ENCODE results near the gene CS. TPM values are rescaled to one million over a fixed set of nuclear protein-coding genes. Genes with fewer than 3 reads are reported as not detected.
A peak's percentile ranks its signal among the peaks of the same experiment; 100 is the strongest.

The CS gene
- total RNA-seq, 1 donor from 2014 or later, result 167 TPM

GRCh38 chr12:56260380-56260779, 39.8 kb downstream of the CS start:
- Mint-ChIP-seq H3K4me3 (no peak overlapping the region), H3K4me1 (peaks cover 15% of the 10 kb centered on the region), H3K27ac (no peak overlapping the region), H3K27me3 (ENCODE audit: low read depth) (no peaks in the 10 kb centered on the region), H3K36me3 (peaks cover 4% of the 10 kb centered on the region), H3K9me3 (no peaks in the 10 kb centered on the region)
- no peak for DNase-seq (ENCODE audit: low spot score in 2 of 2, unreplicated experiment in 2 of 2)
- no peak for TF ChIP-seq CTCF (IDR thresholded peaks at IDR 0.05; ENCODE audit: unreplicated experiment)

- Mint-ChIP-seq H3K27me3 (ENCODE audit: low read depth) (no peaks in the 10 kb centered on the region), H3K4me3 (peak overlapping the region; percentile 88), H3K4me1 (peaks cover 15% of the 10 kb centered on the region), H3K27ac (peak overlapping the region; percentile 90), H3K36me3 (peaks cover 15% of the 10 kb centered on the region), H3K9me3 (no peaks in the 10 kb centered on the region)
- DNase-seq (ENCODE audit: low spot score in 2 of 2, unreplicated experiment in 2 of 2), result no peak
- TF ChIP-seq CTCF (IDR thresholded peaks at IDR 0.05; ENCODE audit: unreplicated experiment), result no peak
These were observed 41.3 kb downstream of the CS start for GRCh38 chr12:56258820-56259183.

GRCh38 chr12:56258068-56258819, 41.9 kb downstream of the CS start, which contains the start of gene ANKRD52:
Gene ANKRD52, minus strand, starts transcription at chr12:56258384. Its CDS starts 115 bp downstream, at chr12:56258269.
- Mint-ChIP-seq H3K9me3 (no peaks in the 10 kb centered on the region), H3K4me3 (peak within 1 kb of the TSS; percentile 94), H3K4me1 (peaks cover 15% of the 10 kb centered on the region), H3K27ac (peak within 1 kb of the TSS; percentile 92), H3K27me3 (ENCODE audit: low read depth) (no peaks in the 10 kb centered on the region), H3K36me3 (peaks cover 20% of the 10 kb centered on the region)
- peak; percentile 81 to 89 for DNase-seq (ENCODE audit: low spot score in 2 of 2, unreplicated experiment in 2 of 2)
- TF ChIP-seq CTCF (IDR thresholded peaks at IDR 0.05; ENCODE audit: unreplicated experiment), result peak; percentile 59

- peaks cover 15% of the 10 kb centered on the region for H3K4me1 Mint-ChIP-seq
- no peaks in the 10 kb centered on the region for H3K27me3 Mint-ChIP-seq (ENCODE audit: low read depth)
- peaks cover 26% of the 10 kb centered on the region for H3K36me3 Mint-ChIP-seq
- H3K27ac Mint-ChIP-seq, result peak overlapping the region; percentile 92
- TF ChIP-seq CTCF (IDR thresholded peaks at IDR 0.05; ENCODE audit: unreplicated experiment), result no peak
- no peaks in the 10 kb centered on the region for H3K9me3 Mint-ChIP-seq
- DNase-seq (ENCODE audit: low spot score in 2 of 2, unreplicated experiment in 2 of 2), result peak in 1 of 2 experiments; percentile 47
- peak overlapping the region; percentile 94 for H3K4me3 Mint-ChIP-seq
These were observed 42.6 kb downstream of the CS start for GRCh38 chr12:56257491-56258067.

DNA sequence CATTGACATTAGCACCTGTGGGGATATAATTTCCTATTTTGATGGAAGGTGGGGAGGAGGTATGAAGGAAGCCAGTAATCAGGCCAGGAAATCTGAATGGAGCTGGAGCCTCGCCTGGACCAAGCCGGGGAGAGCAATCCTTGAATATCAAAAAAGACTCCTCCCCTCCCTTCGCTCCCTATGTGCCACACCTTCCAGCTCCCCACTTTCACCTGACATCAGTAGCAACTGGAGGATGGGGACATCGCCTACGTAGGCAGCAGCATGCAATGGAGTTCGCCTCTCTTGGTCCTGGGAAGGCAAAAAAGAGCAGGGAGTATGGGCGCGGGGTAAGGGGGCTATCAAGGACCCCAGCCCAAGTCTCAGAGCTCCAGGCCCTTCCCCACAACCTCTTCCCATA, 43.1 kb downstream of the CS start:
- H3K27me3 Mint-ChIP-seq (ENCODE audit: low read depth), result no peaks in the 10 kb centered on the region
- H3K4me3 Mint-ChIP-seq, result peak overlapping the region; percentile 94
- H3K27ac Mint-ChIP-seq, result peak overlapping the region; percentile 92
- peaks cover 15% of the 10 kb centered on the region for H3K4me1 Mint-ChIP-seq
- peaks cover 30% of the 10 kb centered on the region for H3K36me3 Mint-ChIP-seq
- no peak for DNase-seq (ENCODE audit: low spot score in 2 of 2, unreplicated experiment in 2 of 2)
- H3K9me3 Mint-ChIP-seq, result no peaks in the 10 kb centered on the region
- TF ChIP-seq CTCF (IDR thresholded peaks at IDR 0.05; ENCODE audit: unreplicated experiment), result no peak
